H1 (cell line): Measurements from ENCODE around the gene ARHGEF7. TPM values are rescaled to one million over a fixed set of nuclear protein-coding genes. Genes with fewer than 3 reads are reported as not detected.

Experiments
- CTCF ChIA-PET: fragments of 300-600 bp; sonication (Branson Sonifier 250); formaldehyde crosslinking; loops from one replicate; lab custom pipeline; 2021; ENCODE audit not compliant: partially characterized antibody; lab: Charles Lee
- POLR2A ChIA-PET: fragments of 300-600 bp; sonication (Branson Sonifier 250); formaldehyde crosslinking; loops from one replicate; lab custom pipeline; 2021; ENCODE audit warnings: inconsistent platforms; ENCODE audit not compliant: partially characterized antibody; lab: Charles Lee
- DNase-seq, 2 experiments: peaks; one replicate each; pipeline versions ENCODE4 v3.0.0 to v3.0.0-alpha.2; 2010 to 2022; ENCODE audit warnings: low spot score in 2 of 2, low read depth in 1 of 2, mixed read lengths in 1 of 2
- FAIRE-seq: peaks from 2 replicates; lab custom pipeline; 2011; peaks lifted over from hg19 to GRCh38; lab: Jason Lieb, UNC
- H2AFZ ChIP-seq: 2 replicates; pipeline ENCODE4 v1.8.1; 2012; ENCODE audit warnings: low read length, inconsistent platforms
- H2AK5ac ChIP-seq: 2 replicates; pipeline ENCODE4 v1.6.1; 2013; ENCODE audit warnings: low read depth, low read length
- H2BK120ac ChIP-seq: replicated peaks from 2 replicates; pipeline ENCODE3; 2013; ENCODE audit warnings: low read depth, low read length, inconsistent platforms
- H2BK12ac ChIP-seq: 2 replicates; pipeline ENCODE4 v1.6.1; 2013; ENCODE audit warnings: low read depth, low read length
- H2BK15ac ChIP-seq: 2 replicates; pipeline ENCODE4 v1.6.1; 2013; ENCODE audit warnings: low read length
- H2BK20ac ChIP-seq: 2 replicates; pipeline ENCODE4 v1.6.1; 2013; ENCODE audit warnings: low read length
- H2BK5ac ChIP-seq: 2 replicates; pipeline ENCODE4 v1.6.1; 2013; ENCODE audit warnings: low read depth, low read length
- H3K14ac ChIP-seq: 2 replicates; pipeline ENCODE4 v1.6.1; 2013; ENCODE audit warnings: inconsistent platforms; ENCODE audit not compliant: insufficient read length
- H3K18ac ChIP-seq: 2 replicates; pipeline ENCODE4 v1.6.1; 2013; ENCODE audit warnings: low read length; ENCODE audit errors: extremely low read depth
- H3K23ac ChIP-seq: 2 replicates; pipeline ENCODE4 v1.6.1; 2013; ENCODE audit warnings: inconsistent platforms; ENCODE audit not compliant: insufficient read length
- H3K23me2 ChIP-seq: 2 replicates; pipeline ENCODE4 v1.6.1; 2013; ENCODE audit warnings: low read depth, low read length
- H3K27ac ChIP-seq: 2 replicates; pipeline ENCODE4 v1.6.1; 2011; ENCODE audit warnings: low read depth, low read length, inconsistent platforms
- H3K27me3 ChIP-seq, 4 experiments: replicated peaks in 1 of 4; 1 replicate in 1 of 4; 2 replicates in 3 of 4; pipeline versions ENCODE4 v1.6.1 to v1.8.1; 2011 to 2013; ENCODE audit warnings: low read length in 3 of 4, mild to moderate bottlenecking in 3 of 4, inconsistent platforms in 2 of 4, mixed read lengths in 2 of 4, moderate library complexity in 1 of 4; ENCODE audit not compliant: control insufficient read depth in 3 of 4, insufficient read depth in 3 of 4; ENCODE audit errors: extremely low read depth in 1 of 4
- H3K36me3 ChIP-seq, 4 experiments: 2 replicates each; pipeline versions ENCODE4 v1.6.1 to v1.8.1; 2011 to 2013; ENCODE audit warnings: mild to moderate bottlenecking in 4 of 4, low read length in 3 of 4, moderate library complexity in 2 of 4, control low read depth in 1 of 4, inconsistent platforms in 1 of 4; ENCODE audit not compliant: insufficient read depth in 4 of 4, control insufficient read depth in 2 of 4
- H3K4ac ChIP-seq: replicated peaks from 2 replicates; pipeline ENCODE3; 2013; ENCODE audit warnings: low read length, low read depth, mixed read lengths, inconsistent platforms; ENCODE audit not compliant: insufficient read length
- H3K4me1 ChIP-seq, 4 experiments: replicated peaks in 1 of 4; 1 replicate in 1 of 4; 2 replicates in 3 of 4; pipeline versions ENCODE4 v1.6.1 to v1.8.1; 2011 to 2013; ENCODE audit warnings: low read length in 3 of 4, inconsistent platforms in 2 of 4, mixed read lengths in 1 of 4; ENCODE audit not compliant: insufficient read depth in 4 of 4, control insufficient read depth in 3 of 4
- H3K4me2 ChIP-seq, 2 experiments: 2 replicates each; pipeline versions ENCODE4 v1.6.1 to v1.8.1; 2011 to 2013; ENCODE audit warnings: low read depth in 2 of 2, low read length in 2 of 2, control low read depth in 1 of 2, inconsistent platforms in 1 of 2, mild to moderate bottlenecking in 1 of 2; ENCODE audit not compliant: insufficient read depth in 1 of 2
- H3K4me3 ChIP-seq, 4 experiments: fragments of 200-600, 300-600 bp in 1 of 4; sonication (generic), shearing (Covaris generic), sonication (Bioruptor Twin) in 1 of 4; 2 replicates each; pipeline versions ENCODE4 v1.5.1 to v1.8.1; 2011 to 2016; ENCODE audit warnings: low read length in 4 of 4, low read depth in 3 of 4, control low read depth in 2 of 4, inconsistent platforms in 2 of 4, mild to moderate bottlenecking in 2 of 4, mixed read lengths in 1 of 4, moderate library complexity in 1 of 4; ENCODE audit not compliant: insufficient read depth in 2 of 4; ENCODE audit errors: extremely low read depth in 1 of 4
- H3K56ac ChIP-seq: replicated peaks from 2 replicates; pipeline ENCODE3; 2013; ENCODE audit warnings: low read depth, mild to moderate bottlenecking, mixed read lengths, low read length, inconsistent platforms; ENCODE audit not compliant: insufficient read length
- H3K79me1 ChIP-seq: 2 replicates; pipeline ENCODE4 v1.6.1; 2013; ENCODE audit warnings: low read depth, low read length, control low read depth
- H3K79me2 ChIP-seq, 2 experiments: 2 replicates each; pipeline versions ENCODE4 v1.6.1 to v1.8.1; 2012 to 2013; ENCODE audit warnings: low read length in 2 of 2, mild to moderate bottlenecking in 2 of 2, inconsistent platforms in 1 of 2; ENCODE audit not compliant: insufficient read depth in 2 of 2, control insufficient read depth in 1 of 2
- H3K9ac ChIP-seq, 4 experiments: replicated peaks in 1 of 4; 1 replicate in 1 of 4; 2 replicates in 3 of 4; pipeline versions ENCODE4 v1.6.1 to v1.8.1; 2011 to 2013; ENCODE audit warnings: low read depth in 3 of 4, low read length in 3 of 4, control low read depth in 2 of 4, mild to moderate bottlenecking in 2 of 4, moderate library complexity in 2 of 4, inconsistent platforms in 1 of 4; ENCODE audit errors: extremely low read depth in 1 of 4
- H3K9me3 ChIP-seq, 2 experiments: 2 replicates each; pipeline versions ENCODE4 v1.6.1 to v1.8.1; 2012 to 2013; ENCODE audit warnings: mild to moderate bottlenecking in 2 of 2, moderate library complexity in 2 of 2, control low read depth in 1 of 2, inconsistent platforms in 1 of 2, low read depth in 1 of 2, low read length in 1 of 2, mixed read lengths in 1 of 2; ENCODE audit not compliant: insufficient read depth in 2 of 2
- H4K20me1 ChIP-seq, 2 experiments: replicated peaks in 1 of 2; 2 replicates each; pipeline versions ENCODE3 to v1.8.1; 2011 to 2013; ENCODE audit warnings: inconsistent platforms in 2 of 2, low read length in 2 of 2, mild to moderate bottlenecking in 1 of 2; ENCODE audit not compliant: insufficient read depth in 2 of 2, control insufficient read depth in 1 of 2
- H4K5ac ChIP-seq: 2 replicates; pipeline ENCODE4 v1.6.1; 2013; ENCODE audit warnings: low read length, low read depth, mixed read lengths, inconsistent platforms; ENCODE audit not compliant: insufficient read length
- H4K8ac ChIP-seq: 2 replicates; pipeline ENCODE4 v1.8.0; 2013; ENCODE audit warnings: mild to moderate bottlenecking, moderate library complexity, low read length, inconsistent platforms; ENCODE audit not compliant: insufficient read depth; ENCODE audit errors: extremely low read depth
- H4K91ac ChIP-seq: replicated peaks from 2 replicates; pipeline ENCODE3; 2013; ENCODE audit warnings: low read length, mixed read lengths, inconsistent platforms; ENCODE audit not compliant: insufficient read length
- ATF2 ChIP-seq: IDR thresholded peaks from 2 replicates; pipeline ENCODE4 v1.6.1; 2012; ENCODE audit warnings: low read length, inconsistent platforms
- CREB1 ChIP-seq: IDR thresholded peaks from 2 replicates; pipeline ENCODE4 v1.6.1; 2012; ENCODE audit warnings: inconsistent platforms
- E2F6 ChIP-seq: IDR thresholded peaks from 2 replicates; pipeline ENCODE4 v1.6.1; 2012; ENCODE audit warnings: inconsistent platforms
- GTF2F1 ChIP-seq: IDR thresholded peaks from 2 replicates; pipeline ENCODE4 v1.6.1; 2012; ENCODE audit warnings: low read depth, low read length, improper control_type of control experiment, borderline replicate concordance
- POLR2AphosphoS5 ChIP-seq: IDR thresholded peaks from 2 replicates; pipeline ENCODE4 v1.6.1; 2011; ENCODE audit warnings: low read depth, low read length
- RAD21 ChIP-seq, 2 experiments: IDR thresholded peaks in 1 of 2; conservative IDR thresholded peaks in 1 of 2; 2 replicates each; pipeline ENCODE4 v1.6.1; 2011; ENCODE audit warnings: low read depth in 2 of 2, low read length in 2 of 2, improper control_type of control experiment in 1 of 2, inconsistent platforms in 1 of 2, mild to moderate bottlenecking in 1 of 2, moderate library complexity in 1 of 2
- RXRA ChIP-seq: IDR thresholded peaks from 2 replicates; pipeline ENCODE4 v1.6.1; 2011; ENCODE audit warnings: low read depth, mild to moderate bottlenecking, low read length, moderate library complexity; ENCODE audit not compliant: insufficient read depth
- SUZ12 ChIP-seq: fragments of 200-600 bp; sonication (generic); IDR thresholded peaks from 2 replicates; pipeline ENCODE4 v1.6.1; 2012; ENCODE audit warnings: mild to moderate bottlenecking, inconsistent platforms, low read length, moderate library complexity, mixed read lengths
- YY1 ChIP-seq: IDR thresholded peaks from 2 replicates; pipeline ENCODE4 v1.6.1; 2011; ENCODE audit warnings: low read depth, mild to moderate bottlenecking, low read length
- WGBS, 2 experiments: shearing (Covaris generic) in 1 of 2; methylation state at CpG; one replicate each; pipeline versions ENCODE4 v1.1.6 to v1.1.7; 2013 to 2015; ENCODE audit warnings: low lambda C conversion rate in 2 of 2, mixed read lengths in 2 of 2, inconsistent platforms in 1 of 2, low coverage in 1 of 2, missing lambda C conversion rate in 1 of 2; ENCODE audit not compliant: insufficient replicate concordance in 2 of 2, insufficient coverage in 1 of 2, insufficient read length in 1 of 2; ENCODE audit errors: extremely low coverage in 1 of 2, missing lambda C conversion rate in 1 of 2; 5-methylcytosine and 5-hydroxymethylcytosine counted together
- polyA plus RNA-seq, 7 experiments: library from polyadenylated mRNA; depleted of rRNA in 3 of 7; stranded (reverse) in 5 of 7; unstranded in 2 of 7; fragments of >200 nt in 5 of 7; fragments of 200-250 nt in 2 of 7; gene quantifications; 1 replicate in 5 of 7; 2 replicates in 1 of 7; 4 replicates in 1 of 7; pipeline versions ENCODE4 v1.2.1 to v1.2.3, GENCODE V29; 2011 to 2013; ENCODE audit warnings: missing spikeins in 2 of 7, mixed read lengths in 2 of 7
- total RNA-seq: library from RNA; stranded (reverse); fragmentation: NEBNext Ultra II Directional; extraction: Animal tissue kit (Norgen Biotek cat#: 25700); gene quantifications from 2 replicates; pipeline ENCODE4 v1.2.1, GENCODE V29; 2021

ARHGEF7 gene
- total and polyA plus RNA-seq, 2 of the 8 experiments (the other 6 are each of a cell fraction or from before 2014, with no cell fraction given), result 26.2 to 56.5 TPM

GRCh38 chr13:111283991-111284390 lies 168.9 kb downstream of the ARHGEF7 start:
- Histone ChIP-seq H4K20me1 (peaks cover 2 to 3% of the 10 kb centered on the region in 2 experiments), H2BK120ac (no peak overlapping the region), H3K79me1 (peaks cover 5% of the 10 kb centered on the region; the same call in 1 of the 2 replicates), H3K23ac (no peak overlapping the region), H4K8ac (no peak overlapping the region), H3K9ac (no peak overlapping the region), H3K27ac (no peak overlapping the region), H3K14ac (no peak overlapping the region), H3K56ac (no peak overlapping the region), H3K9me3 (no peaks in the 10 kb centered on the region), H3K4me3 (no peak overlapping the region), H4K5ac (no peak overlapping the region), H2AFZ (no peak overlapping the region), H2BK5ac (0 out of 2 replicates have a peak overlapping the region, but pooled peaks have one; percentile 10), H3K27me3 (no peaks in the 10 kb centered on the region), H2BK20ac (no peak overlapping the region), H3K4ac (no peak overlapping the region), H2BK12ac (no peak overlapping the region), H2BK15ac (no peak overlapping the region), H3K18ac (no peak overlapping the region), H3K4me2 (no peak overlapping the region), H3K36me3 (peaks cover 25 to 61% (median 48%) of the 10 kb centered on the region in 4 experiments), H3K23me2 (0 out of 2 replicates have a peak, but pooled peaks cover 1% of the 10 kb centered on the region), H2AK5ac (no peak overlapping the region), H3K79me2 (no peaks in the 10 kb centered on the region), H4K91ac (no peak overlapping the region), H3K4me1 (no peaks in the 10 kb centered on the region)
- 99% methylated on average over 9 of the region's 9 CpGs; no CpG with 5 or more reads in 1 of the 2 experiments for WGBS, 2 experiments
- POLR2A ChIA-PET, result no interaction called here
- no peak for TF ChIP-seq SUZ12
- TF ChIP-seq POLR2AphosphoS5, result no peak; the same call in 1 of the 2 replicates
- TF ChIP-seq CREB1, result no peak
- TF ChIP-seq GTF2F1, result no peak
- no peak for TF ChIP-seq RAD21 (IDR thresholded peaks at IDR 0.05 in 1 of 2, conservative IDR thresholded peaks at IDR 0.05 in 1 of 2; ENCODE audit: low read depth in 2 of 2, low read length in 2 of 2)
- TF ChIP-seq ATF2, result no peak
- no peak for TF ChIP-seq E2F6
- TF ChIP-seq YY1, result no peak
- no peak for TF ChIP-seq RXRA
- DNase-seq, result no peak
- FAIRE-seq, result no peak
- CTCF ChIA-PET, result interaction anchor here (1.1 to 1.5 kb wide), 2 partner anchors 61 to 73 kb away, joined by 3 read pairs; no protein-coding TSS in a partner anchor
